Stomach smooth muscle (tissue), 2 donors: ENCODE results near the gene CTR9.
"Not testable (repeated sequence)": the region's sequence is repeated elsewhere in the genome, so short reads cannot be mapped to it uniquely, and the experiment has no call there.

Experiments
- H3K27ac ChIP-seq: one replicate; pipeline ENCODE4 v1.7.0; 2013; ENCODE audit warnings: mild to moderate bottlenecking, low read length, inconsistent platforms
- H3K27me3 ChIP-seq, 2 donors: one replicate each; pipeline ENCODE4 v1.7.0; 2013; ENCODE audit warnings: low read length in 2 of 2; ENCODE audit not compliant: insufficient read depth in 2 of 2, control insufficient read depth in 1 of 2
- H3K36me3 ChIP-seq, 2 donors: one replicate each; pipeline ENCODE4 v1.7.0; 2013; ENCODE audit warnings: low read length in 2 of 2; ENCODE audit not compliant: control insufficient read depth in 2 of 2, insufficient read depth in 2 of 2
- H3K4me1 ChIP-seq: one replicate; pipeline ENCODE4 v1.7.0; 2013; ENCODE audit warnings: low read length; ENCODE audit not compliant: control insufficient read depth, insufficient read depth
- H3K4me3 ChIP-seq, 2 donors: one replicate each; pipeline ENCODE4 v1.7.0; 2013; ENCODE audit warnings: low read length in 2 of 2
- H3K9ac ChIP-seq, 2 donors: one replicate each; pipeline ENCODE4 v1.7.0; 2013; ENCODE audit warnings: low read length in 2 of 2, mild to moderate bottlenecking in 1 of 2
- H3K9me3 ChIP-seq, 2 donors: one replicate each; pipeline ENCODE4 v1.7.0; 2013; ENCODE audit warnings: low read length in 2 of 2; ENCODE audit not compliant: control insufficient read depth in 2 of 2
- donor health status: healthy.
- donor health status: Pancreatic carcinoma.

CTR9 gene

DNA sequence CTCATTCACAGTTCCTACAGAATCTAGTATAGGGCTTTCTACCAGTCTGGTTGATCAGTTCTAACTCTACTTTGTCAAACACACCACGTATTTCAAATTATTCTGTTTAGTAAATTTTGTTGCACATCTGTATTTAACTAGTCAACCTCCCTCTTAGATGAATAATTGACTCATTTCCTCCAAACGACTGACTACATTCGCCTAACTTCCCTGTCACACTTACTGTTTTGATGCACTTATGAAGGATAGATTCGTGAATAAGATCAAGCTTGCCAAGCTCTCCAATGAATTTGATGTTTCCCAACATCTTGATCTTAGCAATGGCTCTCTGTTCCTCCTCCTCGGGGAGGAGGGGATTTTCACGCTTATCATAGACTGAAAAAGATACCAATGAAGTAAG, 52.6 kb downstream of the CTR9 start:
- Histone ChIP-seq H3K4me1 (peaks cover 16% of the 10 kb centered on the region), H3K9ac (no peak overlapping the region), H3K36me3 (peaks cover 69 to 79% of the 10 kb centered on the region in 2 donors), H3K27me3 (no peaks in the 10 kb centered on the region), H3K4me3 (no peak overlapping the region), H3K9me3 (no peaks in the 10 kb centered on the region), H3K27ac (no peak overlapping the region)

DNA sequence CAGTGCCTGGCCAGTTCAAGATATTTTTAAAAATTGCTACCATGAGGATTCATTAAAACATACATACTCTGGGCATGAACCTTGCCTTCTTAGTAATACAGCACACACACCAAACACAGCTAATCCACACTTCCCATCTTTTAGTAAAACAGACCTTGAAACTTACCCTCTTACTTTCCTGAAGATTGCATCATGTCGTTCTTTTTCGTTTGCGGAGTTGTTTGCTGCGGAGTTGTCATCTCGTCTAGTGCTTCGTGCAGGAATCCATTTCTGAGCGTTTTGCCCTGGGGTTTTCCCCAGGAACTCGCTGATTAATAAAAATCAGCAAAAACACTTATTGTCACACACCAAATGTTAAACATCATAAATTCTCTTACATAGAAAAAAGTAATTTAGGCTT, 54.7 kb downstream of the CTR9 start:
- peaks cover 16% of the 10 kb centered on the region for H3K4me1 ChIP-seq
- no peak overlapping the region for H3K27ac ChIP-seq
- peak overlapping the region in 1 of 2 donors; percentile 16 for H3K9ac ChIP-seq
- H3K36me3 ChIP-seq, result peaks cover 50 to 58% of the 10 kb centered on the region in 2 donors
- no peaks in the 10 kb centered on the region for H3K9me3 ChIP-seq
- no peaks in the 10 kb centered on the region for H3K27me3 ChIP-seq
- H3K4me3 ChIP-seq, result peak overlapping the region in 1 of 2 donors; percentile 30

DNA sequence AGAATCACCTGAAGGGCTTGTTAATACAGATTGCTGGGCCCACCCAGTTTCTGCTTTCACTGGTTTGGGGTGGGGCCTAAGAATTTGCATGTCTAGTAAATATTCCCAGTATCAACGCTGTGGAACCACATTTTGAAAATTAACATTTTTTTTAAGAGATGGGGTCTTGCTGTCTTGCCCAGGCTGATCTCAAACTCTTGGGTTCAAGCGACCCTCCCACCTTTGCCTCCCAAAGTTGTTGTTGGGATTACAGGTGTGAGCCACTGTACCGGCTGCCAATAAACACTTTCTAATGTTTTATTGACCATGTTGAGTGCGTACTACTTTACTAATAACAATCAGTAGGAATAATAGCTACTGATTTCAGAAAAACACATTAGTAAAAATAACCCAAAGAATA, 55.2 kb downstream of the CTR9 start:
- no peak overlapping the region for H3K27ac ChIP-seq
- H3K9ac ChIP-seq, result no peak overlapping the region
- H3K9me3 ChIP-seq, result no peaks in the 10 kb centered on the region
- peak overlapping the region; percentile 98 to 99 for H3K4me3 ChIP-seq
- no peaks in the 10 kb centered on the region for H3K27me3 ChIP-seq
- peaks cover 47 to 53% of the 10 kb centered on the region in 2 donors for H3K36me3 ChIP-seq
- peaks cover 16% of the 10 kb centered on the region for H3K4me1 ChIP-seq

DNA sequence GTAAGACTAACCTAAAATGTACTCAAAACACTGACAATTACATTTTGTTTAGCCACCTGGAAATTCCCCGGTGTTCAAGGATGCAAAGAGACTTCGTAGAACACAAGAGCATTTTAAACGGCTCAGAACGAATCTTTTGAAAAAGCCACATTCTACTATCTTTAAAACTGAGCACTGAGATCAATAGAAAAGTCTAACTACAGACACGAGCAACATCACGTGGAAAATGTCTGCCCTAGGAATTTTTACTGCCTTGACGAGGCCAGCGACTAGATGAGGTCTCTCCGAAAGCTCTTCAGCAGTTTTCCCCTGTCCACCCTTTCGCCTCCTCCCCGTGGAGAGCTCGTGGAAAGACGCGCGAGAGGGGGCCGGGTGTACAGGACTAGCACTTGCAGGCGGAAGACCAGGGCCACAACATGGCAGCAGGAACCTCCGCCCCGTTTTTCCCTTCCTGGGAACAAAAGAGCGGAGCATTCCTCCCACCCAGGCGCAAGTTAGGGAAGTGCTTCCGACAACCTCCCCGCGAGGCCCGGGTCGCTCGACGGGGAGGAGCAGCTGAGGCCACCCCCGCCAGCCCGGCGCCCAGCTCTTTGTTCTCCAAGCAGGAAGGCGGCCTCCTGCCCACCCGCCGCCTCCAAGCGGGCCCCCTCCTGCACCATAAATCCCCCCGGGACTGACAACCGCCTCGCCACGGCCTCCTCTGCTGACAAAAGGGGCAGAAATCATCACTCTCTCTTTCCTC, 56.6 kb downstream of the CTR9 start:
- Histone ChIP-seq H3K9me3 (no peaks in the 10 kb centered on the region), H3K36me3 (peaks cover 33 to 39% of the 10 kb centered on the region in 2 donors), H3K4me1 (peaks cover 16% of the 10 kb centered on the region), H3K27me3 (no peaks in the 10 kb centered on the region), H3K27ac (peak overlapping the region; percentile 96), H3K4me3 (peak overlapping the region; percentile 98 to 99), H3K9ac (peak overlapping the region; percentile 96 to 99)

DNA sequence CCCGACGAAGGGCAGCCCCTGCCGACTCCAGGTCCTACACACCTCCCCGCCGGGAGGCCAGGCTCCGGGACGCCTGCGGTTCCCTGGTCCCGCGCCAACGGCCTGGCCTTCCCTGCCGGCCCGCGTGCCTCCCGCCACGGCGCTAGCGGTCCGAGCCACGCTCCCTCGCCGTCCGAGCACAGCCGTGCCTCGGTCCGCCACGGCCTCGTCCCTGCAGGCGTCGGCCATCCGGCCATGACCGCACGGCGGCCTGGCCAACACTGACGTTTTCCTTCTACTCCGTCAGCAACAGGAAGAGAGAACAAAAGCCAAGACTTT, 57.1 kb downstream of the CTR9 start:
- Histone ChIP-seq H3K27me3 (no peaks in the 10 kb centered on the region), H3K9ac (peak overlapping the region; percentile 96 to 99), H3K4me3 (peak overlapping the region; percentile 98 to 99), H3K27ac (peak overlapping the region; percentile 96), H3K4me1 (peaks cover 16% of the 10 kb centered on the region), H3K36me3 (peaks cover 28 to 36% of the 10 kb centered on the region in 2 donors), H3K9me3 (no peaks in the 10 kb centered on the region)

DNA sequence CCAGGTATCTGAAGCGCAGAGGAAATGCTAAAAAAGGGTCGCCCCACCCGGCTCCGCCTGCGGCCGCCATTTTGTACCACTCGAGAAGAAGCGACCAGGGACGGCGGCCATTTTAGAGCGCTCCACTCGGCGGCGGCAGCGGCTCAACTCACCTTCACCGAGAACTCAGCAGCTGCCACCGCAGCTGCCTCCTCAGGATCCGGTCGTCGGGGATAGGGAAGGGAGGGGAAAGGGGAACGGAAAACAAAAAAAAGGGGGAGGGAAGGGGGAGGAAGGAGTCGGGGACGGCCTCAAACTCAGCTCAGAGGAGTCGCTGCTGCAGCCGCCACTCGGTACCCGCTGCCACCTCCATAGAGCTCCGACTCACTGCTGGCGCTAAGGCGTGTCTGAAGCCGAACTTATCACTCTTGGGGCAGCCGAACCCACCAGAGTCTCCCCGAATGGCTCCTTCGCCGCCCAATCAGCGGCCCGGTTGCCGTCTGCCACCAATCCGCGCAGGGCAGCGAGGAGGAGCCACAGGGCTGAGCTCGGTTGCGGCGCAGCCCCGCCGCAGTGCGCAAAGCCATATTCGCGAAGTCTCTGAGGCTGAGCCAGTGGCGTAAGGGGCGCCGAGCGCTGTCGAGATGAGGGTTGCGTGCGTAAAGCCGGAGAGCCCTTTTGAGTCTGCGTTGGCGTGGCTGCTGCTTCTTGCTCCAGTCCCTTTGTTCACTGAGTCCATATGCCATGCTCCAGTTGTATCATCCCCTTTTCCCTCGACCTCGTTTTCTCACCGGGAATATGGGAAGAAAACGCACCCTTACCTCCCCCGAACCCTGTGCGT, 57.7 kb downstream of the CTR9 start, which contains the start of gene EIF4G2:
EIF4G2 (minus strand) TSS at position 374 of the 820 bp plus-strand sequence.
- Histone ChIP-seq H3K4me1 (peaks cover 16% of the 10 kb centered on the region), H3K27ac (peak within 1 kb of the TSS; percentile 96), H3K36me3 (peaks cover 23 to 31% of the 10 kb centered on the region in 2 donors), H3K9ac (peak within 1 kb of the TSS; percentile 96 to 99), H3K27me3 (no peaks in the 10 kb centered on the region), H3K4me3 (peak within 1 kb of the TSS; percentile 98 to 99), H3K9me3 (no peaks in the 10 kb centered on the region)

DNA sequence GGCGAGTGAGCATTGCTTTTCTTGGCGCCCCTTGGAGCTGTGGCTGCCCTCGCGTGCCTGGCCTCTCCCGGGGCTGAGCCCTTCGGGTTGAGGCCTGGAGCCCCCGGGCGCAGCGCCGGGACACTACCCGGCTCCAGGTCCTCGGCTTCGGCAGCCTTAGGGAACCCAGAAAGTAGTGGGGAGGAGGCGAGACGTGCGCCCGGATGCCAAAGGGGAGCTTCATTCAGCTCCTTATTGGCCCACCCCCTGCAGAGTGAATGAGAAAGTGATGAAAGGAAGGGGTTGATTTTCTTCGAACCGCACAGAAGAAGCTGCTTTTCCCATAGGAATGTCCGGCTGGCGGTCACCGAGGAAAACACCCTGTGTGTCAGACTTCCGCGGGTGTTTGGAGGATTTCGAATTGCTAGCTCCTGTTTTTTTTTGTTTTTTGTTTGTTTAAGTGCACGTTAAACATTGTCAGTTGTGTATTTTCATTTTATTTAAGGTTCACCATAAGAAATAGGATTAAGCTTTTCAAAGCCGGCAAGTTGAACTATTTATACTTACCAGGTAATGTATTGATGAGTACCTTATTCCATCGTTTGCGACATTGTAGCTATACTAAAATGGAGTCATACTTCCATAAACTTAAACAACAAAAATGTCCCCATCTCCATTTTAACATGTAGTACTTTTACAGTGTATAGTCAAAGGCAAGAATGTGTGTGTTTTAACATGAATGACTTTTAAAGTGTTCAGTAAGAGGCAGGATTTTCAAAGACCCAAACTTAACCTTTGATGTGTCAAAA, 58.5 kb downstream of the CTR9 start:
- peaks cover 16 to 23% of the 10 kb centered on the region in 2 donors for H3K36me3 ChIP-seq
- peak overlapping the region; percentile 96 for H3K27ac ChIP-seq
- no peaks in the 10 kb centered on the region for H3K9me3 ChIP-seq
- no peaks in the 10 kb centered on the region for H3K27me3 ChIP-seq
- H3K9ac ChIP-seq, result peak overlapping the region; percentile 93 to 94
- peaks cover 16% of the 10 kb centered on the region for H3K4me1 ChIP-seq
- peak overlapping the region; percentile 89 to 99 for H3K4me3 ChIP-seq

DNA sequence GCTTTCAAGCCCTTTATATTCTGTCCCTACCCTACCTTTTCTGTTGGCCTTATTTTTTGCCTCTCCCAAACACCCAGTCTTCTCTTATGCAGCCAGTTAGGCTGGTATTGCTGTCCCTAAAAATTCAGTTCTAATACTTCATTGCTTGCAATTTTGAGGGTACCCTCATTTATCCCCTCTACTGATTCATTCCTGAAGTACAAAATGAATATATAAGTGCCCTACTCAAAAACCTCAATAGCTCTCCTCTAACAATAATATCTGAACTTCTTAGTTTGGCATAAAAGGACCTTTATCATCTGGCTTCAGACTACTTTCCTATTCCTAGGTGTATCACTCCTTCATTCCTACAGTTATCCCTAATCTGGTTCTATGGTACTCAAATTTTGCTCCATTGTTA, 62.9 kb downstream of the CTR9 start:
- H3K4me3 ChIP-seq, result no peak overlapping the region
- no peaks in the 10 kb centered on the region for H3K36me3 ChIP-seq
- no peaks in the 10 kb centered on the region for H3K9me3 ChIP-seq
- H3K9ac ChIP-seq, result no peak overlapping the region
- no peak overlapping the region for H3K27ac ChIP-seq
- no peaks in the 10 kb centered on the region for H3K27me3 ChIP-seq
- no peaks in the 10 kb centered on the region for H3K4me1 ChIP-seq

DNA sequence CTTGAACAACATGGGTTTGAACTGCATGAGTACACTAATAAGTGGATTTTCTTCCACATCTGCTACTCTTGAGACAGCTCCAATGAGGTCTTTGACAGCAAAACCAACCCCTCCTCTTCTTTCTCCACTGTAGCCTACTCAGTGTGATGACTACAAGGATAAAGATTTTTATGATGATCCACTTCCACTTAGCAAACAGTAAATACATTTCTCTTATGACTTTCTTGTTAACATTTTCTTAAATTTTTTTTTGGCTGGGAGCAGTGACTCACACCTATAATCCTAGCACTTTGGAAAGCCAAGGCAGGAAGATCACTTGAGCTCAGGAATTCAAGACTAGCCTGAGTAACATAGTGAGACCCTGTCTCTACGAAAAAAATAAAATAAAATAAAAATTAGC, 67.5 kb downstream of the CTR9 start:
- H3K9me3 ChIP-seq, result no peaks in the 10 kb centered on the region
- no peaks in the 10 kb centered on the region for H3K36me3 ChIP-seq
- no peak overlapping the region for H3K9ac ChIP-seq
- H3K4me1 ChIP-seq, result no peaks in the 10 kb centered on the region
- no peaks in the 10 kb centered on the region for H3K27me3 ChIP-seq
- H3K27ac ChIP-seq, result no peak overlapping the region
- H3K4me3 ChIP-seq, result no peak overlapping the region

DNA sequence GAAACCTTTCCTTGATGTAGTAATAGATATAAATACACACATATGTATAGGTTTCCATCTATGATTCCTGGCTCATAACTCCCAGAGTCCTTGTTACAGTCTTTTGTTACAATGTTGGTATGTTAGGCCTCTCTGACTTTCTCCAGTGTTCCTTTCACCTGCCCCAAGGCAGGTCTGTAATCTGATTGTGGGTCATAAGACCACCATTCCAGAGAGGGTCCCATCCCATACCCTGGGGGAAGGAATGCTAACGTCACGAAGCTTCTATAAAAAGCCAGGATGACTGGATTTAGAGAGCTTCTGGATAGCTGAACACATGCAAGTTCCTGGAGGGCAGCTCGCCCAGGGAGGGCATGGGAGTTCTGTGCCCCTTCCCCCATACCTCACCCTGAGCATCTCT, 71.4 kb downstream of the CTR9 start:
- not testable (repeated sequence) for H3K36me3 ChIP-seq, H3K4me1 ChIP-seq, H3K9ac ChIP-seq, H3K27me3 ChIP-seq, H3K4me3 ChIP-seq, H3K27ac ChIP-seq, H3K9me3 ChIP-seq
